SU-DHL-6 (cell line): ENCODE data around the gene ZIC4.

Experiments
- H2AFZ ChIP-seq: fragments of 200-600 bp; sonication (generic); 2 replicates; pipeline ENCODE4 v1.6.1; 2014; ENCODE audit warnings: low read depth, mild to moderate bottlenecking, moderate library complexity, mixed read lengths, antibody characterized with exemption, low read length; ENCODE audit not compliant: severe bottlenecking
- H3F3A ChIP-seq: fragments of 200-600 bp; shearing (Covaris generic); 2 replicates; pipeline ENCODE4 v1.6.0; 2016; ENCODE audit warnings: antibody characterized with exemption, mild to moderate bottlenecking; ENCODE audit not compliant: insufficient read depth
- H3K27ac ChIP-seq: fragments of 200-600 bp; sonication (generic); 2 replicates; pipeline ENCODE4 v1.5.1; 2016; ENCODE audit warnings: low read depth, mild to moderate bottlenecking, low read length, moderate library complexity, mixed read lengths
- H3K27me3 ChIP-seq: fragments of 200-600 bp; sonication (generic), shearing (Covaris generic); 2 replicates; pipeline ENCODE4 v1.6.0; 2014; ENCODE audit warnings: mild to moderate bottlenecking, low read length
- H3K36me3 ChIP-seq: fragments of 200-600 bp; sonication (generic); 2 replicates; pipeline ENCODE4 v1.6.1; 2014; ENCODE audit warnings: mild to moderate bottlenecking, low read length, mixed read lengths
- H3K4me2 ChIP-seq: fragments of 300-600, 200-600 bp; shearing (Covaris generic), sonication (generic); 2 replicates; pipeline ENCODE4 v1.6.0; 2014; ENCODE audit warnings: low read length, low read depth, mild to moderate bottlenecking; ENCODE audit not compliant: poor library complexity, severe bottlenecking
- H3K4me3 ChIP-seq: fragments of 200-600 bp; sonication (generic); 2 replicates; pipeline ENCODE4 v1.5.1; 2014; ENCODE audit warnings: antibody characterized with exemption, low read length, mild to moderate bottlenecking, mixed read lengths; ENCODE audit not compliant: insufficient read depth, poor library complexity, severe bottlenecking
- H3K79me2 ChIP-seq: fragments of 200-600 bp; sonication (generic); 2 replicates; pipeline ENCODE4 v1.6.1; 2014; ENCODE audit warnings: mild to moderate bottlenecking, low read length, moderate library complexity; ENCODE audit not compliant: insufficient read depth
- H3K9ac ChIP-seq: fragments of 200-600 bp; sonication (generic); 2 replicates; pipeline ENCODE4 v1.7.0; 2014; ENCODE audit warnings: mild to moderate bottlenecking, low read length
- H3K9me2 ChIP-seq: fragments of 200-600 bp; sonication (generic); replicated peaks from 2 replicates; pipeline ENCODE4 v1.6.1; 2014; ENCODE audit warnings: low read length; ENCODE audit not compliant: insufficient read depth
- H3K9me3 ChIP-seq: fragments of 200-600 bp; sonication (generic); 2 replicates; pipeline ENCODE4 v1.6.1; 2014; ENCODE audit warnings: low read length, mixed read lengths; ENCODE audit not compliant: insufficient read depth
- H4K20me1 ChIP-seq: fragments of 200-600 bp; sonication (generic); 2 replicates; pipeline ENCODE4 v1.6.1; 2014; ENCODE audit warnings: low read depth, mild to moderate bottlenecking, antibody characterized with exemption, low read length, moderate library complexity, mixed read lengths
- CTCF ChIP-seq: fragments of 200-600 bp; sonication (generic); IDR thresholded peaks from one replicate; pipeline ENCODE4 v1.5.1; 2017; ENCODE audit warnings: antibody characterized with exemption, mild to moderate bottlenecking, low read length, moderate library complexity; ENCODE audit not compliant: insufficient read depth, poor library complexity, severe bottlenecking
- EZH2phosphoT487 ChIP-seq: fragments of 200-600 bp; sonication (generic), shearing (Covaris generic); conservative IDR thresholded peaks from 2 replicates; pipeline ENCODE4 v1.6.1; 2018; ENCODE audit warnings: mild to moderate bottlenecking, antibody characterized with exemption, low read length, moderate library complexity, mixed read lengths

ZIC4 gene

GRCh38 chr3:147355753-147356090 is 50.6 kb downstream of the ZIC4 start:
- Histone ChIP-seq H3K4me2 (no peak overlapping the region), H3K4me3 (no peak overlapping the region), H3K9me3 (no peaks in the 10 kb centered on the region)

DNA sequence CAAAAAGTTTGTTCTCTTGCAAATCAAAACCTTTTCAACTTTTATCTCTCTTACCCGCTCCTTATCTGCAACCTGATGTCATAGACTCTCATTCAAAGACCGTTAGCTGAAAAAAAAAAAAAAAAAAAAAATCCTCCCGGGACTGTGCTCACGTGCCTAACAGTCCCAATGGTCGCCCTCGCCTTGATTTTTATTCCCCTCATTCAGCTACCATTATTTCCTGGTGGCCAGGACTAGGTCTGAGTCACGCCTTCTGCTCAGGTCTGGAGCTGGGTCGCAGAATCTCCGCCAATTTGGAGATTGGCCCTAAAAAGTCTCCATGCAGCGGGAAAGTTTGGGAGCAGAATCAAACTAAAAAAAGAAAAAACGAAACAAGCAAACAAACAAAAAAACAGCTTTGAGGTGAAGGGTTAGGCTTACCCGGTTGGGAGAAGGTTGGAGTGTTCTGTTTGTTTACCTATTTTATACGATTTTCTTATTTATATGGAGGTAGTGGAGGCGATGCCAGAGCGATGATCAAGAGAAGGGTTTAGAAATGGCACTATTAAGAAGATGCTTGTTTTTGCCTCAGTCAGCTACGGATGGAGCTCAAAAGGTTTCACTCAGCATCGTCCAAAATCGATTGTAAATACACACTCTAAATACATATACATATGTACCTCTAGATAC is 51.1 kb downstream of the ZIC4 start:
- Histone ChIP-seq H3K4me2 (no peak overlapping the region), H3K27me3 (no peaks in the 10 kb centered on the region)

More at GRCh38 chr3:147355753-147356090, 50.6 kb downstream of the ZIC4 start:
- Histone ChIP-seq H3K27ac (no peak overlapping the region), H3K9me2 (no peaks in the 10 kb centered on the region), H3K27me3 (no peaks in the 10 kb centered on the region), H3K9ac (no peak overlapping the region), H3K79me2 (no peaks in the 10 kb centered on the region), H4K20me1 (no peaks in the 10 kb centered on the region), H2AFZ (no peak overlapping the region), H3K36me3 (no peaks in the 10 kb centered on the region), H3F3A (no peaks in the 10 kb centered on the region)
- no peak for TF ChIP-seq CTCF
- TF ChIP-seq EZH2phosphoT487, result no peak

GRCh38 chr3:147354623-147355022 is 51.7 kb downstream of the ZIC4 start:
- Histone ChIP-seq H3K9me3 (no peaks in the 10 kb centered on the region), H3K36me3 (no peaks in the 10 kb centered on the region), H3K4me3 (no peak overlapping the region), H3K79me2 (no peaks in the 10 kb centered on the region), H3K9me2 (no peaks in the 10 kb centered on the region), H3K9ac (no peak overlapping the region), H3K27me3 (no peaks in the 10 kb centered on the region), H4K20me1 (no peaks in the 10 kb centered on the region), H3K4me2 (no peak overlapping the region), H3F3A (no peaks in the 10 kb centered on the region), H2AFZ (no peak overlapping the region), H3K27ac (no peak overlapping the region)
- TF ChIP-seq CTCF, result no peak
- no peak for TF ChIP-seq EZH2phosphoT487

More for the DNA sequence above, 51.1 kb downstream of the ZIC4 start:
- Histone ChIP-seq H3K4me3 (no peak overlapping the region), H3F3A (no peaks in the 10 kb centered on the region), H3K27ac (no peak overlapping the region), H4K20me1 (no peaks in the 10 kb centered on the region), H3K9me2 (no peaks in the 10 kb centered on the region), H2AFZ (no peak overlapping the region), H3K79me2 (no peaks in the 10 kb centered on the region), H3K9me3 (no peaks in the 10 kb centered on the region), H3K36me3 (no peaks in the 10 kb centered on the region), H3K9ac (no peak overlapping the region)
- TF ChIP-seq EZH2phosphoT487, result no peak
- TF ChIP-seq CTCF, result no peak
